ENCODE measurements around the gene IREB2.

- TF ChIP-seq POLR2A (IDR thresholded peaks at IDR 0.05) = no peak
- TF ChIP-seq CTCF (IDR thresholded peaks at IDR 0.05 in 4 of 5, conservative IDR thresholded peaks at IDR 0.05 in 1 of 5) = no peak
Measured at GRCh38 chr15:78406016-78406585, 31.9 kb upstream of the IREB2 start.

Data from gastrocnemius medialis (tissue), 4 donors.